IMR-90 (cell line): ENCODE measurements around the gene AIF1.

Experiments
- CEBPB ChIP-seq: IDR thresholded peaks from 2 replicates; pipeline ENCODE4 v1.6.1; 2012; ENCODE audit warnings: low read depth, low read length, improper control_type of control experiment
- CTCF ChIP-seq: conservative IDR thresholded peaks from 2 replicates; pipeline ENCODE4 v1.5.1; 2012; ENCODE audit warnings: mild to moderate bottlenecking, low read depth, low read length, improper control_type of control experiment
- NFE2L2 ChIP-seq: fragments of 150-350 bp; IDR thresholded peaks from 2 replicates; pipeline ENCODE4 v1.6.1; 2016; ENCODE audit warnings: low read depth, mild to moderate bottlenecking, low read length
- POLR2A ChIP-seq: IDR thresholded peaks from 2 replicates; pipeline ENCODE4 v1.6.1; 2012; ENCODE audit warnings: mild to moderate bottlenecking, low read depth, low read length
- RAD21 ChIP-seq: IDR thresholded peaks from 2 replicates; pipeline ENCODE4 v1.6.1; 2012; ENCODE audit warnings: low read length, improper control_type of control experiment

- TF ChIP-seq NFE2L2 (no peak), CTCF (no peak), RAD21 (no peak), CEBPB (no peak), POLR2A (no peak)
These were observed 40.6 kb upstream of the AIF1 start for GRCh38 chr6:31574106-31575061.
